GM23338 (cell line): ENCODE results near the gene FAF1.

ENCODE experiments used
- CREB1 ChIP-seq: fragments of 250-450 bp; sonication (Bioruptor Pico); IDR thresholded peaks from 2 replicates; pipeline ENCODE4 v1.5.0; 2020; ENCODE audit warnings: low read depth, mild to moderate bottlenecking, moderate library complexity
- EZH2 ChIP-seq: fragments of 200-600 bp; sonication (generic); IDR thresholded peaks from one replicate; pipeline ENCODE4 v1.8.0; 2017; ENCODE audit warnings: antibody characterized with exemption, mild to moderate bottlenecking, low read depth; ENCODE audit not compliant: unreplicated experiment
- EZH2phosphoT487 ChIP-seq: fragments of 200-600 bp; sonication (generic); IDR thresholded peaks from one replicate; pipeline ENCODE4 v1.8.1; 2018; ENCODE audit warnings: antibody characterized with exemption; ENCODE audit not compliant: unreplicated experiment
- JUNB ChIP-seq: IDR thresholded peaks from one replicate; pipeline ENCODE4 v1.6.1; 2016; ENCODE audit warnings: antibody characterized with exemption; ENCODE audit not compliant: unreplicated experiment
- POLR2AphosphoS5 ChIP-seq: IDR thresholded peaks from 2 replicates; pipeline ENCODE4 v1.6.1; 2016; ENCODE audit warnings: antibody characterized with exemption, low read depth
- STAT1 ChIP-seq: IDR thresholded peaks from one replicate; pipeline ENCODE4 v1.6.1; 2016; ENCODE audit warnings: antibody characterized with exemption; ENCODE audit not compliant: unreplicated experiment
- TF ChIP-seq, protein P1 (sequence below): IDR thresholded peaks from one replicate; pipeline ENCODE4 v1.6.1; 2018; ENCODE audit warnings: antibody characterized with exemption; ENCODE audit not compliant: unreplicated experiment
- TF ChIP-seq, protein P2 (sequence below), 2 experiments: fragments of 200-600 bp in 1 of 2; sonication (generic) in 1 of 2; conservative IDR thresholded peaks; 2 replicates each; pipeline versions ENCODE4 v1.5.1 to v1.6.1; 2016 to 2017; ENCODE audit warnings: antibody characterized with exemption in 2 of 2, low read depth in 2 of 2, mild to moderate bottlenecking in 2 of 2, moderate library complexity in 1 of 2
- TF ChIP-seq, protein P3 (sequence below): IDR thresholded peaks from 2 replicates; pipeline ENCODE4 v1.6.1; 2016; ENCODE audit warnings: antibody characterized with exemption

DNA sequence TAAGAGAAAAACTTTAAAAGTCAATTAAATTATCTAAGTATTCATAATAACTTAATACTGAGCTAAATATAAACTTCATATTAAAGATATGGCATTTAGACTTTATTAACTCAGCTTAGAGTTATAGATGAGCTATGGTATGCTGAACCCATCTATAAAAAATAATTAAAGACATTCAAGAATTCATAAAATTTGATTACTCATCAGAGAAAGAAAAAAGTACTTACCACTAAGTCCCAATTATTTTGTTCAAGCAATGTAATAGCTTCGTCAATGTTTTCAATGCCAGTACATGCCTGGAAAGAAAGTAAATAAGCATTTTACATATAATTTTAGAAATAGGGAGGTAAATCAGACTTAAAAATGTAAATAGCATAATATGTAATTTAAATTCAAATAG, 102.4 kb downstream of the FAF1 start:
- TF ChIP-seq, protein P1, sequence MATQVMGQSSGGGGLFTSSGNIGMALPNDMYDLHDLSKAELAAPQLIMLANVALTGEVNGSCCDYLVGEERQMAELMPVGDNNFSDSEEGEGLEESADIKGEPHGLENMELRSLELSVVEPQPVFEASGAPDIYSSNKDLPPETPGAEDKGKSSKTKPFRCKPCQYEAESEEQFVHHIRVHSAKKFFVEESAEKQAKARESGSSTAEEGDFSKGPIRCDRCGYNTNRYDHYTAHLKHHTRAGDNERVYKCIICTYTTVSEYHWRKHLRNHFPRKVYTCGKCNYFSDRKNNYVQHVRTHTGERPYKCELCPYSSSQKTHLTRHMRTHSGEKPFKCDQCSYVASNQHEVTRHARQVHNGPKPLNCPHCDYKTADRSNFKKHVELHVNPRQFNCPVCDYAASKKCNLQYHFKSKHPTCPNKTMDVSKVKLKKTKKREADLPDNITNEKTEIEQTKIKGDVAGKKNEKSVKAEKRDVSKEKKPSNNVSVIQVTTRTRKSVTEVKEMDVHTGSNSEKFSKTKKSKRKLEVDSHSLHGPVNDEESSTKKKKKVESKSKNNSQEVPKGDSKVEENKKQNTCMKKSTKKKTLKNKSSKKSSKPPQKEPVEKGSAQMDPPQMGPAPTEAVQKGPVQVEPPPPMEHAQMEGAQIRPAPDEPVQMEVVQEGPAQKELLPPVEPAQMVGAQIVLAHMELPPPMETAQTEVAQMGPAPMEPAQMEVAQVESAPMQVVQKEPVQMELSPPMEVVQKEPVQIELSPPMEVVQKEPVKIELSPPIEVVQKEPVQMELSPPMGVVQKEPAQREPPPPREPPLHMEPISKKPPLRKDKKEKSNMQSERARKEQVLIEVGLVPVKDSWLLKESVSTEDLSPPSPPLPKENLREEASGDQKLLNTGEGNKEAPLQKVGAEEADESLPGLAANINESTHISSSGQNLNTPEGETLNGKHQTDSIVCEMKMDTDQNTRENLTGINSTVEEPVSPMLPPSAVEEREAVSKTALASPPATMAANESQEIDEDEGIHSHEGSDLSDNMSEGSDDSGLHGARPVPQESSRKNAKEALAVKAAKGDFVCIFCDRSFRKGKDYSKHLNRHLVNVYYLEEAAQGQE: no peak
- TF ChIP-seq, protein P2, sequence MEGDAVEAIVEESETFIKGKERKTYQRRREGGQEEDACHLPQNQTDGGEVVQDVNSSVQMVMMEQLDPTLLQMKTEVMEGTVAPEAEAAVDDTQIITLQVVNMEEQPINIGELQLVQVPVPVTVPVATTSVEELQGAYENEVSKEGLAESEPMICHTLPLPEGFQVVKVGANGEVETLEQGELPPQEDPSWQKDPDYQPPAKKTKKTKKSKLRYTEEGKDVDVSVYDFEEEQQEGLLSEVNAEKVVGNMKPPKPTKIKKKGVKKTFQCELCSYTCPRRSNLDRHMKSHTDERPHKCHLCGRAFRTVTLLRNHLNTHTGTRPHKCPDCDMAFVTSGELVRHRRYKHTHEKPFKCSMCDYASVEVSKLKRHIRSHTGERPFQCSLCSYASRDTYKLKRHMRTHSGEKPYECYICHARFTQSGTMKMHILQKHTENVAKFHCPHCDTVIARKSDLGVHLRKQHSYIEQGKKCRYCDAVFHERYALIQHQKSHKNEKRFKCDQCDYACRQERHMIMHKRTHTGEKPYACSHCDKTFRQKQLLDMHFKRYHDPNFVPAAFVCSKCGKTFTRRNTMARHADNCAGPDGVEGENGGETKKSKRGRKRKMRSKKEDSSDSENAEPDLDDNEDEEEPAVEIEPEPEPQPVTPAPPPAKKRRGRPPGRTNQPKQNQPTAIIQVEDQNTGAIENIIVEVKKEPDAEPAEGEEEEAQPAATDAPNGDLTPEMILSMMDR (conservative IDR thresholded peaks at IDR 0.05; ENCODE audit: low read depth in 2 of 2): no peak
- TF ChIP-seq POLR2AphosphoS5: no peak
- TF ChIP-seq EZH2: no peak
- no peak for TF ChIP-seq JUNB
- TF ChIP-seq STAT1: no peak
- no peak for TF ChIP-seq EZH2phosphoT487
- TF ChIP-seq, protein P3, sequence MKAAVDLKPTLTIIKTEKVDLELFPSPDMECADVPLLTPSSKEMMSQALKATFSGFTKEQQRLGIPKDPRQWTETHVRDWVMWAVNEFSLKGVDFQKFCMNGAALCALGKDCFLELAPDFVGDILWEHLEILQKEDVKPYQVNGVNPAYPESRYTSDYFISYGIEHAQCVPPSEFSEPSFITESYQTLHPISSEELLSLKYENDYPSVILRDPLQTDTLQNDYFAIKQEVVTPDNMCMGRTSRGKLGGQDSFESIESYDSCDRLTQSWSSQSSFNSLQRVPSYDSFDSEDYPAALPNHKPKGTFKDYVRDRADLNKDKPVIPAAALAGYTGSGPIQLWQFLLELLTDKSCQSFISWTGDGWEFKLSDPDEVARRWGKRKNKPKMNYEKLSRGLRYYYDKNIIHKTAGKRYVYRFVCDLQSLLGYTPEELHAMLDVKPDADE: no peak
- TF ChIP-seq CREB1 (CRISPR knock-in tag): no peak
